Measurements from ENCODE around the gene CTXND1. TPM values are rescaled to one million over a fixed set of nuclear protein-coding genes. Genes with fewer than 3 reads are reported as not detected.

CTXND1 gene
- total and polyA plus RNA-seq, 4 donors: 5.0 to 23.3 (median 12.3) TPM

GRCh38 chr15:80203361-80203885 is 48.6 kb downstream of the CTXND1 start:
- DNase-seq (ENCODE audit: low read depth in 4 of 6, low spot score in 6 of 6): no peak
- H3K9me3 ChIP-seq (ENCODE audit: control insufficient read depth, insufficient read depth, low read length): no peaks in the 10 kb centered on the region
- H3K27ac ChIP-seq (ENCODE audit: low read depth, low read length): no peak overlapping the region
- WGBS (ENCODE audit: insufficient coverage): 84% methylated on average over 9 of the region's 10 CpGs
- no peak overlapping the region for H3K4me3 ChIP-seq (ENCODE audit: low read depth, low read length)
- H3K36me3 ChIP-seq (ENCODE audit: control insufficient read depth, insufficient read depth, low read length): peaks cover 22% of the 10 kb centered on the region
- H3K27me3 ChIP-seq (ENCODE audit: control insufficient read depth, insufficient read depth, low read length): no peaks in the 10 kb centered on the region
- no peaks in the 10 kb centered on the region for H3K4me1 ChIP-seq (ENCODE audit: control insufficient read depth, insufficient read depth, low read length)

- Histone ChIP-seq H3K27me3 (ENCODE audit: control insufficient read depth, insufficient read depth, low read length) (no peaks in the 10 kb centered on the region), H3K27ac (ENCODE audit: low read depth, low read length) (no peak overlapping the region), H3K36me3 (ENCODE audit: control insufficient read depth, insufficient read depth, low read length) (peaks cover 22% of the 10 kb centered on the region), H3K4me1 (ENCODE audit: control insufficient read depth, insufficient read depth, low read length) (no peaks in the 10 kb centered on the region), H3K4me3 (ENCODE audit: low read depth, low read length) (no peak overlapping the region), H3K9me3 (ENCODE audit: control insufficient read depth, insufficient read depth, low read length) (no peaks in the 10 kb centered on the region)
- WGBS (ENCODE audit: insufficient coverage): 61% methylated on average over 4 of the region's 9 CpGs
- no peak for DNase-seq (ENCODE audit: low read depth in 4 of 6, low spot score in 6 of 6)
Measured at GRCh38 chr15:80202641-80203360, 49.2 kb downstream of the CTXND1 start.

GRCh38 chr15:80202016-80202315 is 50.0 kb downstream of the CTXND1 start:
- Histone ChIP-seq H3K27ac (ENCODE audit: low read depth, low read length) (no peak overlapping the region), H3K4me1 (ENCODE audit: control insufficient read depth, insufficient read depth, low read length) (no peaks in the 10 kb centered on the region), H3K9me3 (ENCODE audit: control insufficient read depth, insufficient read depth, low read length) (no peaks in the 10 kb centered on the region), H3K27me3 (ENCODE audit: control insufficient read depth, insufficient read depth, low read length) (no peaks in the 10 kb centered on the region), H3K36me3 (ENCODE audit: control insufficient read depth, insufficient read depth, low read length) (peaks cover 22% of the 10 kb centered on the region), H3K4me3 (ENCODE audit: low read depth, low read length) (no peak overlapping the region)
- 100% methylated on average over 2 of the region's 2 CpGs for WGBS (ENCODE audit: insufficient coverage)
- no peak for DNase-seq (ENCODE audit: low read depth in 4 of 6, low spot score in 6 of 6)

GRCh38 chr15:80201256-80202015 is 50.6 kb downstream of the CTXND1 start:
- H3K4me3 ChIP-seq (ENCODE audit: low read depth, low read length): no peak overlapping the region
- 91% methylated on average over 22 of the region's 26 CpGs for WGBS (ENCODE audit: insufficient coverage)

GRCh38 chr15:80199869-80200268 is 52.1 kb downstream of the CTXND1 start:
- Histone ChIP-seq H3K27me3 (ENCODE audit: control insufficient read depth, insufficient read depth, low read length) (no peaks in the 10 kb centered on the region), H3K4me1 (ENCODE audit: control insufficient read depth, insufficient read depth, low read length) (no peaks in the 10 kb centered on the region)
- 84% methylated on average over 3 of the region's 3 CpGs for WGBS (ENCODE audit: insufficient coverage)

More at GRCh38 chr15:80201256-80202015, 50.6 kb downstream of the CTXND1 start:
- no peaks in the 10 kb centered on the region for H3K4me1 ChIP-seq (ENCODE audit: control insufficient read depth, insufficient read depth, low read length)
- H3K27ac ChIP-seq (ENCODE audit: low read depth, low read length): no peak overlapping the region
- no peak for DNase-seq (ENCODE audit: low read depth in 4 of 6, low spot score in 6 of 6)
- no peaks in the 10 kb centered on the region for H3K27me3 ChIP-seq (ENCODE audit: control insufficient read depth, insufficient read depth, low read length)
- H3K9me3 ChIP-seq (ENCODE audit: control insufficient read depth, insufficient read depth, low read length): no peaks in the 10 kb centered on the region
- H3K36me3 ChIP-seq (ENCODE audit: control insufficient read depth, insufficient read depth, low read length): peaks cover 22% of the 10 kb centered on the region

GRCh38 chr15:80199366-80199765 is 52.6 kb downstream of the CTXND1 start:
- WGBS (ENCODE audit: insufficient coverage): 33% methylated on average over 2 of the region's 2 CpGs

More at GRCh38 chr15:80199869-80200268, 52.1 kb downstream of the CTXND1 start:
- peaks cover 22% of the 10 kb centered on the region for H3K36me3 ChIP-seq (ENCODE audit: control insufficient read depth, insufficient read depth, low read length)
- no peaks in the 10 kb centered on the region for H3K9me3 ChIP-seq (ENCODE audit: control insufficient read depth, insufficient read depth, low read length)
- DNase-seq (ENCODE audit: low read depth in 4 of 6, low spot score in 6 of 6): no peak
- H3K27ac ChIP-seq (ENCODE audit: low read depth, low read length): no peak overlapping the region
- H3K4me3 ChIP-seq (ENCODE audit: low read depth, low read length): no peak overlapping the region

GRCh38 chr15:80194914-80195313 is 57.1 kb downstream of the CTXND1 start:
- Histone ChIP-seq H3K36me3 (ENCODE audit: control insufficient read depth, insufficient read depth, low read length) (no peaks in the 10 kb centered on the region), H3K27me3 (ENCODE audit: control insufficient read depth, insufficient read depth, low read length) (no peaks in the 10 kb centered on the region), H3K27ac (ENCODE audit: low read depth, low read length) (no peak overlapping the region), H3K9me3 (ENCODE audit: control insufficient read depth, insufficient read depth, low read length) (no peaks in the 10 kb centered on the region), H3K4me1 (ENCODE audit: control insufficient read depth, insufficient read depth, low read length) (no peaks in the 10 kb centered on the region), H3K4me3 (ENCODE audit: low read depth, low read length) (no peak overlapping the region)
- 100% methylated on average over 1 of the region's 1 CpG for WGBS (ENCODE audit: insufficient coverage)
- DNase-seq (ENCODE audit: low read depth in 4 of 6, low spot score in 6 of 6): no peak

More at GRCh38 chr15:80199366-80199765, 52.6 kb downstream of the CTXND1 start:
- H3K27me3 ChIP-seq (ENCODE audit: control insufficient read depth, insufficient read depth, low read length): no peaks in the 10 kb centered on the region
- DNase-seq (ENCODE audit: low read depth in 4 of 6, low spot score in 6 of 6): no peak
- no peaks in the 10 kb centered on the region for H3K4me1 ChIP-seq (ENCODE audit: control insufficient read depth, insufficient read depth, low read length)
- H3K9me3 ChIP-seq (ENCODE audit: control insufficient read depth, insufficient read depth, low read length): no peaks in the 10 kb centered on the region
- no peak overlapping the region for H3K4me3 ChIP-seq (ENCODE audit: low read depth, low read length)
- H3K27ac ChIP-seq (ENCODE audit: low read depth, low read length): no peak overlapping the region
- H3K36me3 ChIP-seq (ENCODE audit: control insufficient read depth, insufficient read depth, low read length): peaks cover 22% of the 10 kb centered on the region

GRCh38 chr15:80194186-80194585 is 57.8 kb downstream of the CTXND1 start:
- Histone ChIP-seq H3K4me3 (ENCODE audit: low read depth, low read length) (no peak overlapping the region), H3K9me3 (ENCODE audit: control insufficient read depth, insufficient read depth, low read length) (no peaks in the 10 kb centered on the region), H3K27me3 (ENCODE audit: control insufficient read depth, insufficient read depth, low read length) (no peaks in the 10 kb centered on the region), H3K36me3 (ENCODE audit: control insufficient read depth, insufficient read depth, low read length) (no peaks in the 10 kb centered on the region), H3K27ac (ENCODE audit: low read depth, low read length) (no peak overlapping the region), H3K4me1 (ENCODE audit: control insufficient read depth, insufficient read depth, low read length) (peaks cover 4% of the 10 kb centered on the region)
- no CpG with 5 or more reads among the region's 1 CpG for whole genome bisulfite sequencing (ENCODE audit: insufficient coverage)
- DNase-seq (ENCODE audit: low read depth in 4 of 6, low spot score in 6 of 6): no peak

- no CpG with 5 or more reads among the region's 8 CpGs for WGBS (ENCODE audit: insufficient coverage)
Measured at GRCh38 chr15:80191897-80192595, 60.0 kb downstream of the CTXND1 start.

More at GRCh38 chr15:80191897-80192595, 60.0 kb downstream of the CTXND1 start:
- Histone ChIP-seq H3K36me3 (ENCODE audit: control insufficient read depth, insufficient read depth, low read length) (peaks cover 2% of the 10 kb centered on the region), H3K4me1 (ENCODE audit: control insufficient read depth, insufficient read depth, low read length) (peaks cover 6% of the 10 kb centered on the region), H3K9me3 (ENCODE audit: control insufficient read depth, insufficient read depth, low read length) (no peaks in the 10 kb centered on the region), H3K27me3 (ENCODE audit: control insufficient read depth, insufficient read depth, low read length) (no peaks in the 10 kb centered on the region), H3K4me3 (ENCODE audit: low read depth, low read length) (no peak overlapping the region), H3K27ac (ENCODE audit: low read depth, low read length) (no peak overlapping the region)
- no peak for DNase-seq (ENCODE audit: low read depth in 4 of 6, low spot score in 6 of 6)
